HG02678 (cell line): ENCODE results near the gene BCL2.
"Not testable (repeated sequence)": the region's sequence is repeated elsewhere in the genome, so short reads cannot be mapped to it uniquely, and the experiment has no call there.

ENCODE experiments used
- ATAC-seq: cut with Tn5 transposase; IDR thresholded peaks from one replicate; pipeline ENCODE4 v1.9.1; 2021; ENCODE audit warnings: mild to moderate bottlenecking, moderate library complexity; ENCODE audit not compliant: unreplicated experiment

The BCL2 gene

DNA sequence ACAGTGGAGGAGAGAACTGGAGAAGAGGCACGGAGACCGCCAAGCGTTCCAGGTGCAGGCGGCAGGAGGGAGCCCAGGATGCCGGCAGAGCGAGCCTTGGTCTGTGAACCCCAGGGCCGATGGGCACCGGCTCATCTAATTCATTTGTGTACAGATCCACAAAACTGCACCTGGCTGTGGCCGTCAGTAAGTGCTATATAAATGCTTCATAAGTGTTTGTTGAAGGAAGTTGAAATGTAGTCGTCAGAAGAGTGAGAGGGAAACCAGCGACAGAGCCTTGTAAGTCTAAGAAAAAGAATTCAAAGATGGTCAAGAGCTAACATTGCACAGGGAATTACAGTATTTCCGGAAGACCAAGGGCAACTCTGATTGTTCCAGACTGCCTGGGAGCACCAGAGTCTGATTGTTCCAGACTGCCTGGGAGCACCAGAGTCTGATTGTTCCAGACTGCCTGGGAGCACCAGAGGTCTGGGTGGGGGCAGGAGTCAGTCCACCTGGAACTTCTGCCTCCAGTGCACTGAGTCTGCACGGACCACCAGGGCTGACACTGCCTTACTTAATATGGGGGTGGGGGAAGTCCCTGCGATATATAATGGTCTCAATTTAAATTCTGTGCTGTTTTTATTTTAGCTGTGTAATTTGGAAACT lies 112.3 kb downstream of the BCL2 start:
- peak; percentile 41 for ATAC-seq

DNA sequence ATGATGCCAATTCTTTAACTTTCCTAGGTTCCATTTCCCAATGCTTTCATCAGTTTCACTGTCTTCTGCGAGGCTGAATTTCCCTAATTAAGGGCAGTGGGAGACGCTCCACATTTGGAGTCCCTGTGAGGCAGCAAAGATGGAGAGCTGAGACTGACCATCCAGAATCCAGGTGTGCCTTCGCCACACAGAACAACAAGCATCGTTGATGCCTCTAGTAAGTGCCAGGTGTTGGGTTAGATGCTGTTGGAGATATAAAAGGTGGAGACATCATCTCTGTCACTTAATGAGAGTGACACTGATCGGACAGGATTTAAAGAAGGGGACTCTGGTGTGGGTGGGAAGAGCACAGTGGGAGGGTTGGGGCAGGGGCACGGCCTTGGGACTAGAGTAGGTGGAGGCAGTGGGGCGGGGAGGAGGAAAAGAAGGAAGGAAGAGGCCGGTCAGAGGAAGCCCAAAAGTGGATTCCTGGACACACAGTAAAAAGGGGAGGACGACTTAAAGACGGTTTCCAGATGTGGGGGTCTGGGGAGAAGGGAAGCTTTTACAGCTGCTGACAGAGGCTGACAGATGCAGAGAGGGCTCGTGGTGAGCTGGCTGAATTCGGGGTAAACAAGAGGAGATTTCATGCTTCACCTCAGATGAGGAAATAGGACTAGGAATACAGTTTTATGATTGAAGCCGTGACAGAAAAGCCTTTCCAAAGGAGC lies 113.0 kb downstream of the BCL2 start:
- ATAC-seq, result peak; percentile 12

DNA sequence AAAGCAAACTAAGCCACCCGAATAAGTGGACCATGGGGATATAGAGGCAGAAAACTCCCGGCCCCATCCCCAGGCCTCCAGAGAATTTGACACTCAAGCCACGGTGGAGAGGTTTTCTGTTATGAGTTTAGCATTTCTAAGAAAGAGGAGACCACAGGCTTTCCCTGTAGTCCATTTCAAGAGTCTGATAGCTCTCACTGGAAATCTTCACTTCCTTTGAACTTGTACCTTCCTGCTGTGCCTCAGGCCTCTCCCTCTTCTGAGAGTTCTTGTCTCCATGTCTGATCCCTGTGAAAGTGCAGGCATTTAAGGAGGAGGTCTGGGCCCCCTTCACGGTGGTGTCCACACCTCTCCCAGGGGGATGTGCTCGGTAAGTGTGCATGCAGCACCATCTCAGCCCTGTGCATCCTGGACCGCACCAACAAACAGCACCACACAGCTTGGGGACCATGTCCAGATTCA lies 113.7 kb downstream of the BCL2 start:
- ATAC-seq, result no peak

DNA sequence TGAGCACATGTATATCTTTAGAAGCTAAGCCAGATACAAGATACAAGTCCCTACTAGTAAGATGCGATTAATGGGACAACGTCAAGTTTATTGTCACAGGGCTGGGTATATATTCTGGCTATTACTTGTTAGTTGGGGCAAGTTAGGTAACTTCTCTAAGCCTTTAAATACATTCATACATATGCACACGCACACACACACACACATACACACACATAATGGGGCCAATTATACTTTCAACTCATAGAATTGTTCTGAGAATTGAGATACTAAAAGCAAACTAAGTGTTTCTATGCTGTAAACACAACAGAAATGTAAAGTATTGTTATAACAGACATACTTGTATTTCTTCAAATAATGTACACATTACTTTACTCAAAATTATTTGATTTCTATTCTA lies 116.1 kb downstream of the BCL2 start:
- ATAC-seq, result no peak

DNA sequence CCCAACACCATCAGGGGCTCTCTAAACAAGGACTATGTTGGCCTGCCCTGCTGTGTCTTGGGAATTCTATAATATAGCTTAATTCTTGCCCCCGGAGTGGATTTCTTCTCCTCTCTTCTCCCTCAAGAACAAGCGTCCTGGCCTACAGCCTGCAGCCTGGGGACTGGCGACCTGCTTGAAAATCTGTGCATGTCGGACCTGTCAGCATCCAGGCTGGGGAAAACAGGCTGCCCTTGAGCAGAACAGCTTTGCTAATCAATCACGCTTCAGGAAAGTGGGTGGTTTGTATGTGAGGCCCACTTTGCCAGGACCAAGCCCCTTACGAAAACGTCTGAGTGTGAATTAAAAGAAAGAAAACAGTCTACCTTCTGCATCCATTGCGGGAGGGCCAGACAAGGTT lies 116.7 kb downstream of the BCL2 start:
- ATAC-seq, result no peak

DNA sequence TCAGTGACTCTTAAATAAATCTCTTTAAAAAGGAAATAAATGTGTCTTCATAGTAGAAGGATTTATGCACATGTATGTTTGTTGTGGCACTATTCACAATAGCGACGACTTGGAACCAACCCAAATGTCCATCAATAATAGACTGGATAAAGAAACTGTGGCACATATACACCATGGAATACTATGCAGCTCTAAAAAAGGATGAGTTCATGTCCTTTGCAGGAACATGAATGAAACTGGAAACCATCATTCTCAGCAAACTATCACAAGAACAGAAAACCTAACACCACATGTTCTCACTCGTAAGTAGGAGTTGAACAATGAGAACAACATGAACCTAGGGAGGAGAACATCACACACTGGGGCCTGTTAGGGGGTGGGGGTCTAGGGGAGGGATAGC lies 118.1 kb downstream of the BCL2 start:
- not testable (repeated sequence) for ATAC-seq

DNA sequence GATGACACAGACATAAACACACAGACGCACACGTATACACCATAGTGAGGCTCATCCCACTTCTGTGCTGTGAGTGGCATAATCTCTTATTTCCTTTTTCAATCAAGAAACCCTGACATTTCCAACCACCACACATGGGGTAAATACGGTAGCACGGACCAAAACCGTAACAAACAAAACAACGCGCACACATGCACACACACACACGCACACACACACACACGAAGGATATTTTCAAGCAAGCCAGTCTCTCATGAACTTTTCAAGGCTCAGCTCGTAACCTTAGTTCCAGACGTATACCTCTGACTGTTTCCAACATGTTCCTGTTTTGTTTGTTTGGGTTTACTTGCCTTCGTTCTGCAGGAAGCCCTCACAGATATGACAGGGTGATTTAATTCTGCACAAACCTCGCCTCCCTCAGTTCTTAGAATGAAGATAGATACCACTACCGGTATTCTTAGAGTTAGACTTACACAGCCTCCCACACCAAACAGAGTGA lies 119.8 kb downstream of the BCL2 start:
- peak; percentile 62 for ATAC-seq

DNA sequence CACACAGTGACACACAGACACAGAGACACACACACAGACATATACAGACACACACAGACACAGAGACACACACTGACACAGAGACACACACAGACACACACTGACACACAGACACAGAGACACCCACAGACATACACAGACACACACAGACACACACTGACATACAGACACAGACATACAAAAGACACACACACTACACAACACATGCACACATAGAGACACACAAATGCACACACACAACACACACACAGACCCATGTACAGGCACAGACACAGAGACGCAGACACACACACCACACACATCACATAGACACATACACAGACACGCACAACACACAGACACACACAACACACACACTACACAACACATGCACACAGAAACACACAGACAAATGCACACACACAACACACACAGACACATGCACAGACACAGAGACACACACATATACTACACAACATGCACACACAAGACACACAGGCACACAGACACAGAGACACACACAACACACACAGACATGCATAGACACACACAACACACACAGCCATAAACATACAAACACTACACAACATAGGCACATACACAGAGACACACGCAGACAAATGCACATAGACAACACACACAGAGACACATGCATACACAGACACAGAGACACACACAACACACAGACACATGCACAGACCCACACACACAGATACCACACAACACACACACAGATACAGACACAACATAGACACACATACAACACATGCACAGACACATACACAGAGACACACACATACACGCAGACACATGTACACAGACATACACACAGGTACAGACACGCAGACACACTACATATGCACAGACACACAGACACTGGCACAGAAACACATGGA lies 120.5 kb downstream of the BCL2 start:
- no peak for ATAC-seq

DNA sequence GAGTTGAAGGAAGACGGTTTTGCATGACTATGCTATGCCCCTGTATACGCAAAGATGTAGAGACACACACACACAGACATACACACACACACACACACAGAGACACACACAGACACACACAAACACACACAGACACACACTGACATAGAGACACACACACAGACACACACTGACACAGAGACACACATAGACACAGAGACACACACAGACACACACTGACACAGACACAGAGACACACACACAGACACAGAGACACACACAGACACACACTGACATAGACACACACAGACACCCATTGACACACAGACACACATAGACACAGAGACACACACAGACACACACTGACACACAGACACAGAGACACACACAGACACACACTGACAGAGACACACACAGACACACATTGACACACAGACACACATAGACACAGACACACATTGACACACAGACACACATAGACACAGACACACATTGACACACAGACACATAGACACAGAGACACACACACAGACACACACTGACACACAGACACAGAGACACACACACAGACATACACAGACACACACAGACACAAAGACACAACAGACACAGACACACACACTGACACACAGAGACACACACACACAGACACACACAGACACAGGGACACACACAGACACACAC lies 121.3 kb downstream of the BCL2 start:
- no peak for ATAC-seq

DNA sequence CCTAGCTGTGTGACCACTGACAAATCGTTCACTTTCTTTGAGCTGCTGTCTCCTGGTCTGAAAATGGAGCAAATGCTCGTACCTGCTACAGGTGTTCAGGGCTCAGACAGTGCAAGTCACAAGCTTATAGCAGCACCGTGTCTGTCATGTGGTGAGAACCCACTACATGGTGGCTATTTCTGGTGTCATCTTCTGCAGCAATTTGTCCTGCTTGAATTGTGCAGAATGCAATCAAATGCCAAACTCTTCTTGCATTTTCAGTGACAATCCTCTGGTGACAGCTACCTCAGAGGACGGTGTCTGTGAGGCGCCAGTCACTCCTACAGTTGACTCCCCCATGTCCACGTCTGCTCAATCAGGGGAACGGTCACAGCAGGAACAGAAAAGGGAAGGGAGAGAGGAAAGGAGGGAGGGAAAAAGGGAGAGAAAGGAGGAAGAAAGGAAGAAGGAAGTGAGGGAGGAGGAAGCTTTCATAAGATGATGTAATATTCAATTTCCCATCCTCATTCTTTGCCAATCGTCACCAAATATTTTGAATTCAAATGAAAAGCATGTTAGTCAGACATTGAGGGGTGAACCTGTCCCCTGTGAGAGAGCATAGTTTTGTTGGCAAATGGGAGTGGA lies 122.2 kb downstream of the BCL2 start:
- no peak for ATAC-seq

DNA sequence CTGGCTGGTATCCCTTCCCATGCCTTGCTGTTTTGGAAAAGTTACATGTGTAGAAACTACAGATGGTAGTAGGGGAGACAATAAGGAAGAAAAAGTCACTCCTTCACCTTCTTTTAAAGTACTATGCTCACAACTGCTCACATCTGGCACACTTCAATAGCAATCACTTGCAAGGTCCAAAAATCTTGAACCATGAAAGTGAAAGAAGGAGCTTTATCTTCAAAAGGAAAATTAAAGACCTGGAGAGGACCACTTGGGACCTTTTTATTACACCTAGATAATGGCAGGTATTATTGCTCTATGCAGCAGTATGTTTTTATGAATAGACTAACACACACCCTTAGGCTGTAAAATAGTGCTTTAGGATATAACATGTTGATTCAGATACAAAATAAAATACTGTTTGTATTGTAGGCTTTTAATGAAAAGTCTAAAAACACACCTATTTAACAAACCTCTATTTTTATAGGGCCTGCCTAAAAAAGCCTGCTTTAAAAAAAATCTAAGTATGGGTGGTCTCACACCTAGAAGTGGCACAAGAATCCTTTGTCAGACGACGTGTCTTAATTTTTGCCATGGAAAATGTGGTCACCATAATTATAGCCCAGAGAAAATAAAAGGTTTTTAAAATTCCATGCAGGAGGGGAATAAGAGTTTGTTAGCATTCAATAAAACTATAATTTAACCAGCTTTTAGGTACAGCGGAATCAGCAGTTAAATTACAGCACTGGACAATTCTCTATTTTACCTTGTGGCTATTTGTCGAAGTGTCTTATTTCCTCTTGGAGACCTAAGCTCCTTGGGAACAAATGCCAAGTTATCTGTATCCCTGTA lies 124.0 kb downstream of the BCL2 start:
- ATAC-seq, result no peak

DNA sequence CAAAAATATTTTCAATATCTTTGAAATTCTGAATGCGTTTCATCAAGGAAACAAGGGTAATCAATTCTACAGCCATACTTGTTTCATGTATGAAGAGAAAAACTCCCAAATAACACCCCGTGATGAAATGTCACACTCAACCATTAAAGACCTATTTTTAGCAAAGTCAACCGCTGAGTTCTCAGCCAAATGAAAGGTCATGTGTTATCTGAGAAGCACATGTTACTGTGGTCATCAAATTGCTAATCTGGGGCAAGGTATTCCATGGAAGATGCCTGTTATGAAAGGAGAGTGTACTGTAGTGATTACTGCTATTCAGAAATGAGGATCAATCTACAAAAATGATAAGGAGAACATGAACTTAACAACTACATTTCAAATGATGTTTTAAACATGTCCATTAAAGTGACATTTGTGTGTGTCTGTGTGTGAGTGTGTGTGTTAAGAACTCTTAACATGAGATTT lies 126.7 kb downstream of the BCL2 start:
- peak; percentile 56 for ATAC-seq

DNA sequence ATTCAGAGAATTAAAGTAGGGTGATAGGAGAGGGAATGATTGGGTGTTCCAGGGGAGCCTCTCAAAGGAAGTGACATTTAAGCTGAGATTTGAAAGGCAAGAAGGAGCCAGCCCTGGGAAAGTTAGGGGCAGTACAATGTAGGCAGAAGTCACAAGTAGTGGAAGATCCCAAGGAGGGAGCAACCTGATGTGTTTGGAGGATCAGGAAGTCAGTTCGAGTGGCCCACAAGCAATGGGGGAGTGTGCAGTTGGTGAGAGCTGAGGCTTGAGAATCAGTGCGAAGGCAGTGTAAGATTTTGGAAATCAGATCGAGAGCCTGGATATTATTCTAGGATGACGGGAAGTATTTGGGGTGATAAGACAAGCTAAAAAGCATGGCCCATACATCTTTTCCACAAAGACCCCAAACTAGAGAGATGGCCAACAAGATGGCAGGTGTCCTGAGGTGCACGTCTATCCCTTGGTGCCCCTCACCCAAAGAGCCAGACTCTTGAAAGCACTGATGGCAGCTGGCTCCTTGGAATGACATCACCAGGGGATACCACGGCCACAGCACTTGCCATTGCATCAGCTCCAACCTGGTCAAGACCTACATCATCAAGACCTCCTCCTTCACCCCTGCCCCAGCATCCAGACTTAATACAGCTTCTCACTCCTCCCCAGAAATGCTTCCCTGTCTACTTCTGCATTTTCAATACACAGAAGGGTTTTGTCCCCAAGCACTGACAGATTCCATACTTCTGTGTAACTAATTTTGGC lies 127.3 kb downstream of the BCL2 start:
- ATAC-seq, result peak; percentile 33

DNA sequence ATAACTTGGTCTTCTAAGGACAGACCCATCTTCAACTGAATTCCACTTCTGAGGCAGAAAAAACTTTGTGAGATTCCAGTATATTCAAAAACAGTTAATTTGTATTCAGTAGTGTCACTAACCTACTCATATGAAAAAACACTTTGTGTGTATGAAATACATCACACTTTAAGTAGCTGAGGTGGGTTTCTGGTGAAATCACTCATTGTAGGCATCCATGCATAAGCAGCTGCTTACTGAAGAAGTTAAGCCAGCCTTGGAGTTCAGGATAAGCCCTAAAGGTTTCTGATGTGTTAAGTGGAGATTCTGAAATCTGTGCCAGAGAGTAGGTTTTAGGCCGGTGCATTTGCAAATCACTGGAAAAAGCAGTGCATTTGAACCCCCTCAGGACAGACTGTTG lies 128.2 kb downstream of the BCL2 start:
- ATAC-seq, result no peak

DNA sequence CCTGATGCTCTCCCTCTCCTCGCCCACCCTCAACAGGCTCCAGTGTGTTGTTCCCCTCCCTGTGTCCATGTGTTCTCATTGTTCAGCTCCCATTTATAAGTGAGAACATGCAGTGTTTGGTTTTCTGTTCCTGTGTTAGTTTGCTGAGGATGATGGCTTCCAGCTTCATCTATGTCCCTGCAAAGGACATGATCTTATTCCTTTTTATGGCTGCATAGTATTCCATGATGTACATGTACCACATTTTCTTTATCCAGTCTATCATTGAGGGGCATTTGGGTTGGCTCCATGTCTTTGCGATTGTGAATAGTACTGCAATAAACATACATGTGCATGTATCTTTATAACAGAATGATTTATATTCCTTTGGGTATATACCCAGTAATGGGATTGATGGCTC lies 128.7 kb downstream of the BCL2 start:
- not testable (repeated sequence) for ATAC-seq

DNA sequence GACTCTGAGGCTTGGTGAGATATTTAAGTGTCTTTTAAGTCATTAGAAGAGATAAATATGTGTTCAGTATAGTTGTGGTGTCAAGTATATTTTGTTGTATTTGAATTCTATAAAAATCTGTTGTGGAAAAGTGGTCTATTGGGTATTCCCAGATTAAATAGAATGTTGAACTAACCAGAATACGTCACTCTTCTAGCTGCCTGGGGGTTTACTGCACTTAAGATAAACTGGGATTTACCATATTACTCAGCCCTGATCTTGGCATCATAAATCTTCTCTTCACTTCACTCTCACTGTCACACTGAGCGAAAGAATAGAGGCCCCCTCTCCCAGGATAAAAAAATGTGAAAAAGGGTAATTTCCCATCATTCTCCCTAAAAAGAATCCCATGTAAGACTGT lies 129.8 kb downstream of the BCL2 start:
- ATAC-seq, result no peak

DNA sequence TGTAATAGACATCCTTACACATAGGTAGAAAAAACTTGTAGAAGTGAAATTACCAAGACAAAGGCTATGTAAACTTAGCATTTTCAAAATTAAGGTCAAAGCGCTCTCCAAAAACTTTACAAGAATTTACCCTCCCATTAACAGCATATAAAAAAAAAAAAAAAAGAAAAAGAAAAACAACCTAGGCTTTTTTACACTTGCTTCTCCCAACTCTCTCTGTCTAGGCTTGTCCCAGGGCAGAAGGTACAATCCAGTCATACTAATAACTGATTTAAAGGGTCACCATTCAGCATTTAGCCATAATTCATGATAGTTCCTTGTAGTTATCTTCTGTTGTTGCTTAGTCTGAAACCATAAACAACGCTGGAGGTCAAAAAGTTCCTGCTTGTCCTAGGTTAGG lies 130.5 kb downstream of the BCL2 start:
- no peak for ATAC-seq

DNA sequence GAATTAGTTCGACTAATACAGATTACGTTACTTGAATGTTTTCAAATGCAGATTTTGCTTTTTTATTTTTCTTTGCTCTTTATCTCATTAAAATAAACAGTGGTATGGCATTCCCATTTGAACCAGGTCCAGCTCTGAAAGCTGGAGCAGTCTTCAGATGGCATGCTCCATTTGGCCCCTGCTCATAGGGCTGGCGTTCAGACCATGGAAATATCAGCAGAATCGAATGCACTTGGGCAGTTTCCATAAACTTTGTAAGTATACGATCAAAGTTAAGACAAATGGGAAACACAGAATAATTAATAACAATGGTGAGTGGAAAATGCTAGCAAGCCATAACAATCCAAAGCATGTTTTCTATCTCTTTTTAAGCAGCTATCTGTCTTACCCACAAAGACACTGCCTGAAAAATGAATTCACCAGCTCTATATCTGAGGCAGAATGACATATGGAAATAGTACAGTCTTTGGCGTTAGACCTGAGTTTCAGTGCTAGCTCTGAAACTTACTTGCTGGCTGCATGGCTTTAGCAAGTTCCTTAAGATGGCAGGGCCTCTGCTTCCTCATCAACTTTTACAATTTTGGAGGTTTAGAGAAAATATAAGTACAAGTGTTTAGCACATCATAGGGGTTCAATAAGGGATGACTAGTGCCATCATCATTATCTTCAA lies 131.6 kb downstream of the BCL2 start:
- peak; percentile 38 for ATAC-seq
